IPS-NIHi7 (cell line): ENCODE data around the gene ADGRA1.
A peak's percentile ranks its signal among the peaks of the same experiment; 100 is the strongest.
"Not testable (repeated sequence)": the region's sequence is repeated elsewhere in the genome, so short reads cannot be mapped to it uniquely, and the experiment has no call there.

Source experiments
- DNase-seq: peaks from one replicate; pipeline ENCODE4 v3.0.0; 2012; ENCODE audit warnings: mixed read lengths; ENCODE audit errors: extremely low spot score

Gene ADGRA1, protein sequence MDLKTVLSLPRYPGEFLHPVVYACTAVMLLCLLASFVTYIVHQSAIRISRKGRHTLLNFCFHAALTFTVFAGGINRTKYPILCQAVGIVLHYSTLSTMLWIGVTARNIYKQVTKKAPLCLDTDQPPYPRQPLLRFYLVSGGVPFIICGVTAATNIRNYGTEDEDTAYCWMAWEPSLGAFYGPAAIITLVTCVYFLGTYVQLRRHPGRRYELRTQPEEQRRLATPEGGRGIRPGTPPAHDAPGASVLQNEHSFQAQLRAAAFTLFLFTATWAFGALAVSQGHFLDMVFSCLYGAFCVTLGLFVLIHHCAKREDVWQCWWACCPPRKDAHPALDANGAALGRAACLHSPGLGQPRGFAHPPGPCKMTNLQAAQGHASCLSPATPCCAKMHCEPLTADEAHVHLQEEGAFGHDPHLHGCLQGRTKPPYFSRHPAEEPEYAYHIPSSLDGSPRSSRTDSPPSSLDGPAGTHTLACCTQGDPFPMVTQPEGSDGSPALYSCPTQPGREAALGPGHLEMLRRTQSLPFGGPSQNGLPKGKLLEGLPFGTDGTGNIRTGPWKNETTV

DNA sequence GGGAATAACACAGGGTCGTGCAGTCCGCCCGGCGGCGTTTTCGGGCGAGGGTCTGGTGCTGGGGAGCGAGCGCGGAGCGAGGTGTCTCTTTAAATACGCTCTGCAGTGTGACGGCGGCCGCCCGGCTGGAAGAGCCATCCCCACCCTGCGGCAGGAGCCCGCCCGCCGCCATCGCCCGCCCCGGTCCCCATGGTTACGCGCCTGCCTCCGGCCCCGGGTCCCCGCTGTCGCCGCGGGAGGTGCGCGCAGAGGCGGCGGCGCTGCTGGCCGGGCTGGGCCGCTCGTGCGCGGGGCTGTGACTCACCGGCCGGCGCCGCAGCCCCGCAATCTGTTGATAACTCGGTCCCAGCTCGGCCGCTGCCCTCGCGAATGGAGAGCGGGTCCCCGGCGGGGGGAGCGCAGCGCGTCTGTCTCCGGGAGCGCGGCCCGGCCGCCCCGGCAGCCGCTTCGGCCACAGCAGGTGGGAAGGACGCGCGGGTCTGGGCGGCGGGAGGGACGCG, at the start of gene ADGRA1:
ADGRA1 (plus strand) TSS at position 246 of the 500 bp plus-strand sequence. CDS start 986 bp downstream, outside the sequence.
- peak; percentile 80 for DNase-seq

DNA sequence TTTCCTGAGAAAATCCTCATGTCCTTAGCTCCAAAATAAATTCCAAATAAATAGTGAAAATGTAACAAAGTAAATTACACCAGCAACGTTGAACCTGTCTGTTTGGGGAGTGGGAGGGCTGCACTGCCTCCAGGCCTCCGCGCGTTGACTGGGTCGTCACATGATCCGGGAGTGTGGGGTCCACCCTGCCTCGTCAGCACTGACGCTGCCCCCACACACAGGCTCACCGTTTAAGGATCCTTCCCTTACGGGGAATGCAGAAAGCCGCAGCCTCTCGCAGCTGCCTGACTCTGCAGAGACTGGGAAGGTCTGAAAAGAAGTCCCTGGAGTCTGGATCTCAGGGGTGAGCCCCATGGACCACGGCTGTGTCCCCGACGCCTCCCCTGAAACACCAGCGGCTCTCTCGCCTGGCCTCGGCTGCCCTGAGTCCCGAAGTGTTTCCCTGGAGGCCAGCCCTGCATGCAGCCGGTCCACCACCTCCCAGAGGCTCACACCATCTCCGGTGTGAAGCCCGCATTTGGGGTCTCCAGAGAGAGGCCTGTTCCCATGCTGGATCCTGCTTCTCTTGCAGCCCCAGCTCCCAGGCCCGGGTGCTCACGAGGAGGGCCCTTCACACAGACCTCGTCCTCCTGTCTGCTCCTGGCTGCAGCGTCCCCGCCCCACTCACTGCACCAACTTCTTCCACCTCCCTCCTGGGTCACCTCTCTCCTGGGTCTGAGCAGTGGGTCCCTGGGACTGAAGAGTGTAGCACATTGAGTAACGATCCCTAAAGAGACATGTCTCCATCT, 49.5 kb upstream of the ADGRA1 start:
- no peak for DNase-seq

DNA sequence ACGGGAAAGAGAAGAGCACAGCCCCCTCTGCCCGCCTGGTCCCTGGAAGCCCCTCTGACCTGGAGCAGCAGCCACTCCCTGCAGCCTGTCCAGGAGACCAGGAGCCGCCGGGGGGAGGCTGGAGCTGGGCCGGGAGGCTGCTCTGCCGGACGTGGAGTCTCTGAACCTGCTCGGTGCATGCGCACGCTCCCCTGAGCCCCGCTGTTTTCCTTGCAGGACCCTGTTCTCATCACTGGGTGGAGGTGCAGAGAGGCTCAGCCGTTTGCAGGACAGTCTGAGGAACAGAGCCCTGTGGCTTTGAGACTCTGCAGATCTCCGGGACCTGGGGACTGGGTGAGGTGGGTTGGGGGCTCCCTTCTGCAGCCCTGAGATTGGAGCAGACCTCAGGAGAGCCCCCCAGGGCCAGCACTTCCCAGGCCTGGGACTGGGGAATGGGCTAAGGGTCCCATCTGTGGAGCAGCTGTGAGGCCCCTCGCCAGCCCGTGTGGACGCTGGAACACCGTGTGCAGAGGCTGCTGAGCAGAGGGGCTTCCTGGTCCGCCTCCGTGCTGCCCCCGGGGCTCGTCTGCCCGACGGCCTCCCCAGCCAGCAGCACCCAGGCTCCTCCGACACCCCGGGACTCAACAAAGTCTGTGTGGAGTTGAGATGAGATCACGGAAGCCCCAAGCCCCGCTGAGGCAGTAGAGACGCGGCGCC, 48.5 kb upstream of the ADGRA1 start:
- DNase-seq, result peak; percentile 72

DNA sequence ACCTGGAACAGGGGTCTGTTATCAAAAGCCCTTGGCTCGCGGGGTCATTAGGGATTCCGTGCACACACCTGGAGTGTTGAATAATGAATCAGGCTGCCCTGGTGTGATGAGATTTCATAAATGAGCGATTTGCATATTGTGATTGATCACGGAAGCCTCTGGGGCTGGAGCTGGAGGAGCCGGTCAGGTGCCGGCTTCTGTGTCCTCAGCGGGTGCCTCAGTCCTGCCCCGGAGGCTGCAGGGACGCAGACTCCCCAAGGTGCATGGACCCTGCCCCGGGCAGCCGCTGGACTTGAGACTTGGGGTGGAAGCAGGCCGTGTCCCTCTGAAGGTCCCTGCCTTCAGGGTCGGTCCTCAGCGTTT, 47.9 kb upstream of the ADGRA1 start:
- no peak for DNase-seq

DNA sequence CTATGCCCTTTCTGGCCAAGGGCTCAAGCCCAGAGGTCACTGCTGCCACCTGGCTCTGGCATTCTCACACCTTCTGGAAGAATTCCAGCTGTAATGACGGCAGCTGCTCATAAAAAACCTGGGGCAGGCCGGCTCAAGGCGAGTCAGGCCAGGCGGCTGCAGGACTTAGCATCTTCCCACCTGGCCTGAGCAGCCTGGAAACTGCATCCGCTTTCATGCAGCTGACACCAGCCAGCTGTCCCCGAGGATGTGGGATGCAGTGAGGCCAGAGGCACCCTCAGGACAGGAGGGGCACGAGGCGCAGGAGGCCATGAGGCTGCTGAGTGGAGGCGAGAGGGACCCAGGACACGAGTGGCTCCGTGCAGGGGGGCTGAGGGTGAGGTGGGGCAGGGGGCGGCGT, 47.5 kb upstream of the ADGRA1 start:
- DNase-seq, result no peak

DNA sequence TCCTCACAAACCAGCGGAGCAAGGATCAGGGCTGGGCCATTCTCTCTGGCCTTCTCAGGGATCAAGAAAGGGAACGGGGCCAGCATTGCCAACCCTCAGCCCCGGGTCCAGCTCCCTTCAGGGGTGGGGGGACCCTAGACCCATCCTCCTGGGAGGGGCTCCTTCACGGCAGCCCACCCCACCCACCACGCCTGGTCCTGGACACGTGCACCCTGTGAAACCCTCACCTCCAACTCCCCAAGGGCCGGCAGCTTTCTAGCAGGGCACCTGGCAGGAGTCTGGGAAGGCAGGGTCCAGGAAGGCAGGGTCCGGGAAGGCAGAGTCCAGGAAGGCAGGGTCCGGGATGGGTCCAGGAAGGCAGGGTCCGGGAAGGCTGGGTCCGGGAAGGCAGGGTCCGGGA, 46.6 kb upstream of the ADGRA1 start:
- no peak for DNase-seq

DNA sequence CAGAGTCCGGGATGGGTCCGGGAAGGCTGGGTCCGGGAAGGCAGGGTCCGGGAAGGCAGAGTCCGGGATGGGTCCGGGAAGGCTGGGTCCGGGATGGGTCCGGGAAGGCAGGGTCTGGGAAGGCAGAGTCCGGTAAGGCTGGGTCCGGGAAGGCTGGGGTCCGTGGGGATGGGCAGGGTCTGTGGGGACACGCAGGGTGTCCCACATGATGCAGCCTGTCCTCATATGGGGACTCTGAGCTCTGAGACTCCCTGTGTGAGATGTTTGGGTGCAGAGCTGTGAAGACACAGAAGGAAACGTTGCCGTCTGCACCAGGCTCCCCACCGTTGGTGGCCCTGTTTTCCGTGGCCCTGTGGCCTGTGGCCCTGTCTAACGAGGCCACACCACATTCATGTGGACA, 45.7 kb upstream of the ADGRA1 start:
- no peak for DNase-seq

DNA sequence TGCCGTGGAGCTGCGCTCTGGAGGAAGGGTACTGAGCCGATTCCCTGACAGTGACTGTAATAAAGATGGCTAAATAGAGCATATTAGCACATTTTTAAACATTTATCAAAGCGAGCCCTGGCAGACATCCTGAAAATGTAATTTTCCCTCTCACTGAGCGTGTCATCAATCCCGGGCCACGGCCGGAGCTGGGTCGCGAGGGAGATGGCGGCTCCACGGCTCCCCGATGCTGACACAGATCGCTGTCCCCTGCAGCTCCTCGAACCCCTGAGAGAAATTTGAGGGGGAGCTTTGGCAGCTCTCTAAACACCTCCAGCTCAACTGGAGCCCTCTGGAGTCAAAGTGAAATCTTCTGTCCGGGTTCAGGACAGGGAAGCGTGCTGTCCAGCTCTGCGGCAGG, 44.9 kb upstream of the ADGRA1 start:
- no peak for DNase-seq

DNA sequence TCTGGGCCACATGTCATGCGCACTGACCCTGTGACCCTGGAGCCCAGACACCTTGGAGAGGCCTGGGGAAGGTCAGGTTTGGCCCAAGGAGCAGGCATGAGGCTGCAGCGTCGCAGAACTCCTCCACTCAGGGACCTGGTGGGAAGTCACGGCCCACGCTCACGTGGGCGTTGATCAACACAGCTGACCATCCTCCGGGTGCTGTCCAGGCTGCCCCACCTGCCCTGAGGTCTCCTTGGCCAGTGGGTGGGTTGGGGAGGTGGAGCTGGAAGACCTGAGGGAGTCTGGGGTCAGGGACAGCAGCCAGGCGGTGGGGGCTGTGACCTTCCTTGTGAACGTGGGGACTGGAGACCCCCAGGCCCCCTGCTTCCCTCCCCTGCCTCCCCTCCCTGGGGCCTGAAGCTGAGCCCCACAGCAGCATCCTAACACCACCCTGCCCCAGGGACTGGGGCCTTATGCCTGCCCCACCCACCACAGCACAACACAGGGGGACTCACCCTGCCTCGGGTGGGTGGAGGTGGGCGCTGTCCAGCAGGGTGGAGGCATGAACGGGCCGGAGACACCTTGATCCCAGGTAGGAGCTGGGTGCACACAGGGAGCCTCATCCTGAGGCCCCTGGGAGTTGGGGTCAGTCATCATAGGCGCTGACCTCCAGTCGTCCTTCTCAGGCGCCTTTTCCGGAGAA, 44.0 kb upstream of the ADGRA1 start:
- DNase-seq, result no peak

DNA sequence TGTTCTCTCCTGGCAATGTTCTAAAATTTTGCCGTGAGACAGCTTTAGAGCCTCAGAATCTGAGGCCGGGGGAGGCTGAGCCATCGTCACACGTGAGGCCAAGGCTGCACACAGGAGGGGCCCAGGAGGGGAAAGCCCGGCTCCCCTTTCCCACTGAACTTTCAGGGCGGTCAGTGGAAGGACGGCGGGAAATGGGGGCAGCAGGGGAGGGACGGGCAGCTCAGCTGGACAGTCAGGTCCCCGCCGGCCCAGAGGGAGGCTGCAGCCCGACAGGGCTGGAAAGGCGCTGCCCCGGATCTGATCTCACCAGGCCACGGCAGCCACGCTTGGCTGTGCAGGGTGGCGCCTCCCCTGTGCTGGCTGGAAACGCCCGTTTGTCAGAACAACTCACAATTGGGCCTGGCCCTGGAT, 43.3 kb upstream of the ADGRA1 start:
- DNase-seq, result no peak

DNA sequence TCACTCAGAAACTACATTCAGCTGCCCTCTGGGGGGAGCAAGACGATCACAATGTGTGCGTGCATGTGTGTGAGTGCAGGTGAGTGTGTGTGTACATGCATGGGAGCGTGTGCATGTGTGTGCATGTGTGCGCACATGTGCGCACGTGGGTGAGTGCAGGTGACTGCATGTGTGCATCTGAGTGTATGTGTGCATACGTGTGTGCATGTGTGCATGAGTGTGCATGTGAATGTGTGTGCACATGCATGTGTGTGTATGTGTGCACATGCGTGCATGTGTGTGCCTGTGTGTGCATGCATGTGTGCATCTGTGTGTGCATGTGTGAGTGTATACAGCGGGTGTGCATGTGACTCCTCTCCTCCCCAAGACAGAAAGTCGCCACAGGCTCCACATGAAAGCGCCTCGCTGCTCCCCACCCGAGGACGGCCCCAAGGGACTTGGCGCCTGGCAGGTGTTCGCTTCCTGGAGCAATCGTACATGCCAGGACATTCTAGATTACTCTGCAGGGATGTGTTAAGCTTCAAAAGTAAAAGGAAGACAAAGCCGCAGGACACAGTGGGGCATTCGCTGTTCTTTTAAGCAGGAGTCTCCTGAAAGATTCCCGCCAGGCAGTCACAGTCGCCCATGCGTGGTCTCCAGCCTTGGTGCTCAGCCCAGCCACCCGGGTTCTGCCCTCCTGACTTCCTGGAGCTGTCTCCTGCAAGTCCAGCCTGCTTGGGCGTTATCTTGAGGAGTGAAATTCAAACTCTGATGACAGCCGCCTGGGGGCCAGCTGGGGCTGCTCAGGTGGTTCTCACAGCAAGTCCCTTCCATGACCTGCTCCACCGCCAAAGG, 42.0 kb upstream of the ADGRA1 start:
- no peak for DNase-seq

DNA sequence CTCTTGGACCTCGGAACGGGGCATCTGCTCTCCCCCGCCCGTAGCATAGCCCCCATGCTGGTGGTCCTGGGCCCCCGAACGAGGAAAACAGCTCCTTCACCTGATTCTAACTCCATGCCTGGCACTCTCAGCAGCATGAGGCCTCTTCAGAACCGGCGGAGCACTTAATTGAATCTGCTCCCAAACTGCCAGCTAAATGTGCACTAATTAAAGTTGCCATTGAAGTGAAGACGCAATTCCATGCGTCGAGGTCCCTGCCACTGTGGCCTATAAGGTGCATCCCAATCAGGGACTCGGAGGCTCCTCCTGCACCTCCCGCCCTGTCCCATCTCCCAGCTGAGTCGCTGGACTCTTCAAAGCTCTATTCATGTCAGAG, 41.3 kb upstream of the ADGRA1 start:
- no peak for DNase-seq

DNA sequence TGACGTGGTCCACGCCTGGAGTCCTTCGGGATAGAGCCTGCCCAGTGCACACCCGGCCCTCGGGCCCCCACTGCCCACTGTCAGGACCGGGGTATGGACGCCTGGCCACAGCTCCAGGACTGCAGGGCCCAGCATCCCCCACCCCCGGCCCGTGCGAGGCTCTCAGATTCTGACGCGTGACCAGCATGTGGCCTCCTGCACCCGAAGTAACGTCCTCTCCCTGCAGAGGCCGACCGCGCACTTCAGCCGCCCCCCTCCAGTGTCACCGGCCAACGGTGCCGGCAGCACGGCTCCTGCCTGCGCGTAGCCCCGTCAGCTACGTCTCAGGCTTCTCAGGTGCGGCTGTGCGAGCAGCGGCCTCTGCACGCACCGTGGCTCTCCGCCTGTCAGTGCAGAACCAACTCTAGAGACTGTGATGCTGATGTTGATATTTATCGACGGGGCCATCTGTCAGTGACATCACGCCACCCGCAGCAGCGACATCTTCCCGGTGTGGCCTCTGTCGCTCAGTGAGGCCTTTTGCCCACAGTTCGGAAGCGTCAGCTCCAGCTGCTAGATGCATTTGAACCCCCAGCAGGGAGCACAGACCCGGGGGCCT, 40.1 kb upstream of the ADGRA1 start:
- DNase-seq, result no peak

DNA sequence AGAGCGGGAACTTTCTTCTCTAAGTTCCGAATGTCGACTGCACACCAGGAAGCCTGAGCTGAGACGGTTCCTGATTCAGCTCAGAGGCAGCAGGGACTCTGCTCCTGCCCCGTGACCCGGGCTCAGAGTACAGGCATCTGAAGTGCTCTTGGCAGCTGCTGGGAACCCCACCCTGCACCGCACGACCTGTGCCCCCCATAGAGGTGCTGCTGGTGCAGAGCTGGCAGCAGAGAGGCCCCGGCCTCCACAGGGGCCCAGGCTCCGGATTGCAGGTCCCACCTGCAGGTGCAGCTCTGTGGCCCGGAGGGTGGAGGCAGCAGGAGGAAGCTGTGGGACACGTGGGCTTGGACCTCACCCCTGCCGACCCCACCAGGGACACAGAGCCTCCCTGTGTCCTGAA, 39.5 kb upstream of the ADGRA1 start:
- DNase-seq, result no peak

DNA sequence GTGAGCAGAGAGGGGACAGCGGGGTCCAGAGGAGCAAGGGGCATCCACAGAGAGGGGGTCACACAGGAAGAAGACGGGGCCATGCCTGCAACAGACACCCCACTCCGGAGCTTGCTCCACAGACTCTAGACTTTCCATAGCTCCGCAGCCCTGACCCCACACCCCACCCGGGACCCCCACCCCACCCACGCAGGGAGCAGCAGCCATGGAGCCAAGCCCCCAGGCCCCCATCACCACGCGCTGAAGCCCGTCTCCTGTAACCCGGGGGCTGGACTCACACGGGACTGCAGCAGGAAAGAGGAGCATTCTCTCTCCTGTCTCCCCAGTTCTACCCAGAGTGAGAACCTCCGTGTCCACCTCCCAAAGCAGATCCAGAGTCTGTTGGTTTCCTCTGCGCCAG, 38.8 kb upstream of the ADGRA1 start:
- no peak for DNase-seq

DNA sequence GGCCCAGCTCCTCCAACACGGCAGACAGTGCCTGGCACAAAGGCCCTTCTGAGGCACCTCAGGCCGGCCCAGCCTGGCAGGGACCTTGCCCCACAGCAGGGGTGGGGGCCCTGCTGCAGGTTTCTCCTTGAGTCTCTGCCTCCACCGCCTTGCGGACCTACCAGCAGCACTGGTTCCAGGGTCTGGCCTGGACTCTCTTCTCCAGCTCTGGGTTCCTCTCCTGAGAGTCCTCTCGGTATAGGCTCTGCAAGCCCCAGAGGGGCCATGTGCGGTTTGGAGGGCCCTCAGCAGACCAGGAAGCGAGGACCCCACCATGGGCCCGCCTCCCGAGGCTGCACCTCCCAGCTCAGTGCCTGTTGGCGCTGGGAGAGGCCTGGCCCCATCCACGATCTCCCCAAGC, 38.1 kb upstream of the ADGRA1 start:
- no peak for DNase-seq

DNA sequence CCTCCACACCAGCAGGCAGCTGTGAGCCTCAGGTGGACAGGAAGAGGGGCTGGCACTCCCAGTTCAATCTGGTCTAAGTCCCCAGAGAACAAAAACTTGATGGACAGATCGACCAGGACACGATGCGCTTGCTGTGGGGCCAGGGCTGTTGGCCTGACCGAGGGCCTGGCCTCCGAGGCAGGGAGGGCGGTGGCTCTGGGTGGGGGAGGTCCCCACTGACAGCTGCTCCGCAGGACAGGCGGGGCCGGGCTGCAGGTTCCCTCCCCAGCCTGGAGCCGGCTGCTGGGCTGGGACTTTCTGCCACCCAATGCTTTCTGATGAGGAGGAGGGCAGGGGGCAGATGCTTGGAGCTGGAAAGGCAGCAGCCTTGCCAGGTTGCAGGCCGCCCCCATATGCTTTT, 37.4 kb upstream of the ADGRA1 start:
- no peak for DNase-seq

DNA sequence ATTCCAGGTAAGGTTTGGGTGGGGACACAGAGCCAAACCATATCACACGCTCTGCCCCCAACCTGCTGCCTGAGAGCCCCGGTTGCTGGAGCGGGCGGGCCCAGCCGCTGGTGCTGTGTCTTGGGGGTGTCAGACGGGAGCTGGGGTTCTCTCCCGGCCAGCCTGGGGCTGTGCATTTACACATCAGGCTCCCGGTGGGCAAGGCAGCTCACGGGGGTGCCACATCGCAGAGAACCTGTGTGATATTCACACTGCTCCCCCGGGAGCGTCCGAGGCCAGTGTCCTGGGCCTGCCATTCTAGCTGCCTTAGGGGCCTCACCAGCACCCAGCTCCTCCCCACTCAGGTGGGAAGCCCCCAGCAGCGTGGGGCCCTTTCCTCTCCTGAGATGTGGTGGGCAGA, 35.6 kb upstream of the ADGRA1 start:
- DNase-seq, result no peak

DNA sequence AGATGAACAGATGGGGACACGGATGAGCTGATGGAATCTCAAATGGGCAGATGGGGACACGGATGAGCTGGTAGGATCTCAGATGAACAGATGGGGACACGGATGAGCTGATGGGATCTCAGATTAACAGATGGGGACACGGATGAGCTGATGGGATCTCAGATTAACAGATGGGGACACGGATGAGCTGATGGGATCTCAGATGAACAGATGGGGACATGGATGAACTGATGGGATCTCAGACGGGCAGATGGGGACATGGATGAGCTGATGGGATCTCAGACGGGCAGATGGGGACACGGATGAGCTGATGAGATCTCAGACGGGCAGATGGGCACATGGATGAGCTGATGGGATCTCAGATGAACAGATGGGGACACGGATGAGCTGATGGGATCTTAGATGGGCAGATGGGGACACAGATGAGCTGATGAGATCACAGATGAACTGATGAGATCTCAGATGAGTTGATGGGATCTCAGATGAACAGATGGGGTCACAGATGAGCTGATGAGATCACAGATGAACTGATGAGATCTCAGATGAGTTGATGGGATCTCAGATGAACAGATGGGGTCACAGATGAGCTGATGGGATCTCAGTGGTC, 34.1 kb upstream of the ADGRA1 start:
- not testable (repeated sequence) for DNase-seq

DNA sequence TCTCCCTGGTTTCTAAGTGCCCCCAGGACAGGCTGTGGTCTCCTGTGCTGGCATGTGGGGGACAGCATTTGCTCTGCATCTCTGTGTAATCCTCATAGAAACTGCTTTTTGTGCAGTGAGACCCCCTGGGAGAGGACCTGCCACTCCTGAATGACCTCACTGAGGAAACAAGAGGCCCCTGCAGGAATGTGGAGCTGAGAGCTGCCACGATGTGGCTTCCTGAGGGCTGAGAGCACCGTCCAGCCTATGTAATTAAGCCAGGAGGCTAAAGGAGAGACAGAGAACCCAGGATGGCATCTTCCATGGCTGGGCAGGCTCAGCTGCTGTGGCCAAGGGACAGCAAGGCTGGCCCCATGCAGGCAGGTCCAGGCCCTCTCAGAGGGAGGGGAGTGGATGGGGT, 32.3 kb upstream of the ADGRA1 start:
- DNase-seq, result no peak
